Spleen (tissue), 11 donors: ENCODE measurements around the gene NCOR2. TPM values are rescaled to one million over a fixed set of nuclear protein-coding genes. Genes with fewer than 3 reads are reported as not detected.

Source experiments
- DNase-seq: peaks from one replicate; pipeline ENCODE4 v3.0.0-alpha.2; 2020
- H3K27ac ChIP-seq, 8 donors: fragments of 200-600 bp; sonication (generic) in 7 of 8; 1 replicate in 4 of 8; 2 replicates in 4 of 8; pipeline versions ENCODE4 v1.5.0 to v1.8.0; 2016 to 2021; ENCODE audit warnings: inconsistent platforms in 4 of 8, mild to moderate bottlenecking in 4 of 8, moderate library complexity in 1 of 8
- H3K27me3 ChIP-seq, 7 donors: fragments of 200-600 bp; sonication (generic) in 6 of 7; replicated peaks in 1 of 7; 1 replicate in 4 of 7; 2 replicates in 3 of 7; pipeline versions ENCODE4 v1.5.0 to v1.8.0; 2016 to 2021; ENCODE audit warnings: inconsistent platforms in 3 of 7, mild to moderate bottlenecking in 1 of 7
- H3K36me3 ChIP-seq, 6 donors: fragments of 200-600 bp; sonication (generic) in 5 of 6; 1 replicate in 4 of 6; 2 replicates in 2 of 6; pipeline versions ENCODE4 v1.5.0 to v1.8.0; 2016 to 2021; ENCODE audit warnings: inconsistent platforms in 2 of 6
- H3K4me1 ChIP-seq, 6 donors: fragments of 200-600 bp; sonication (generic) in 5 of 6; 1 replicate in 3 of 6; 2 replicates in 3 of 6; pipeline versions ENCODE4 v1.5.0 to v1.8.0; 2016 to 2021; ENCODE audit warnings: inconsistent platforms in 3 of 6
- H3K4me3 ChIP-seq, 8 donors: fragments of 200-600 bp; sonication (generic) in 7 of 8; 1 replicate in 4 of 8; 2 replicates in 4 of 8; pipeline versions ENCODE4 v1.5.0 to v1.8.0; 2016 to 2021; ENCODE audit warnings: inconsistent platforms in 4 of 8, mild to moderate bottlenecking in 4 of 8, moderate library complexity in 2 of 8
- H3K9me3 ChIP-seq, 8 donors: fragments of 200-600 bp; sonication (generic) in 7 of 8; 1 replicate in 4 of 8; 2 replicates in 4 of 8; pipeline versions ENCODE4 v1.5.0 to v1.8.0; 2016 to 2021; ENCODE audit warnings: inconsistent platforms in 4 of 8
- CTCF ChIP-seq, 11 experiments: fragments of 200-600 bp in 7 of 11; fragments of 450-650 bp in 4 of 11; sonication (generic) in 4 of 11; IDR thresholded peaks in 8 of 11; conservative IDR thresholded peaks in 3 of 11; 1 replicate in 7 of 11; 2 replicates in 4 of 11; pipeline versions ENCODE4 v1.4.0 to v1.8.0; 2016 to 2021; ENCODE audit warnings: antibody characterized with exemption in 11 of 11, inconsistent platforms in 4 of 11, mild to moderate bottlenecking in 1 of 11
- POLR2A ChIP-seq, 3 donors: fragments of 450-650 bp; IDR thresholded peaks; one replicate each; pipeline ENCODE4 v1.5.1; 2017; ENCODE audit warnings: antibody characterized with exemption in 3 of 3, mild to moderate bottlenecking in 1 of 3
- POLR2AphosphoS5 ChIP-seq, 3 donors: sonication (generic); formaldehyde crosslinking; IDR thresholded peaks; one replicate each; pipeline ENCODE4 v1.5.1; 2017; ENCODE audit warnings: antibody characterized with exemption in 3 of 3
- WGBS, 5 donors: extraction: QIAGEN DNeasy Blood & Tissue Kit in 3 of 5; methylation state at CpG; one replicate each; pipeline versions ENCODE4 v1.1.5 to v1.1.7; 2013 to 2018; 5-methylcytosine and 5-hydroxymethylcytosine counted together
- intact Hi-C: fragments of 100-400 bp; cut with DNase I; formaldehyde crosslinking; loops from one replicate; pipeline ENCODE4 v1.15.0; 2023; ENCODE audit warnings: low total_unique reads
- polyA plus RNA-seq, 3 donors: library from polyadenylated mRNA; stranded (reverse); fragments of 200-250 nt; gene quantifications; one replicate each; pipeline ENCODE4 v1.2.1, GENCODE V29; 2013
- total RNA-seq, 7 donors: library from RNA; depleted of rRNA in 3 of 7; stranded (reverse); fragments of >200 nt in 3 of 7; fragmentation: NEBNext Ultra II Directional in 4 of 7; extraction: Animal tissue kit (Norgen Biotek cat#: 25700) in 4 of 7; gene quantifications; one replicate each; pipeline versions ENCODE4 v1.1.0 to v1.2.1, GENCODE V29; 2016 to 2021
- donor health status: healthy with polysubstance abuse.
- donor health status: DM: no; HTN: no; CAD: no; lungs with moderate emphysema.
- donor health status: DM: no; HTN: no; CAD: no.
- donor health status: Bipolar disorder and iron deficiency.
- donor health status: healthy.
- donor health status: DM: no; HTN: no; CAD: no.
- donor health status: DM: yes; HTN: yes; CAD: no.

Gene NCOR2
- total and polyA plus RNA-seq, 10 donors, result 13.2 to 236 (median 157) TPM

GRCh38 chr12:124576061-124576650, 8.7 kb upstream of the NCOR2 start:
- no peak for DNase-seq
- intact Hi-C loops, result no loop called here
- no peak overlapping the region for H3K27ac ChIP-seq
- TF ChIP-seq POLR2AphosphoS5 (IDR thresholded peaks at IDR 0.05) (no peak), POLR2A (IDR thresholded peaks at IDR 0.05) (no peak), CTCF (IDR thresholded peaks at IDR 0.05 in 8 of 11, conservative IDR thresholded peaks at IDR 0.05 in 3 of 11) (no peak)
- H3K27me3 ChIP-seq, result no peaks in the 10 kb centered on the region
- no peaks in the 10 kb centered on the region for H3K36me3 ChIP-seq
- no peaks in the 10 kb centered on the region for H3K4me1 ChIP-seq
- H3K9me3 ChIP-seq, result peaks cover 0 to 20% (median 5%) of the 10 kb centered on the region in 8 donors
- H3K4me3 ChIP-seq, result no peak overlapping the region
- WGBS, 5 donors, result 93 to 98% (median 97%) methylated on average over 8 of the region's 8 CpGs

GRCh38 chr12:124573839-124574786, 6.7 kb upstream of the NCOR2 start:
- no peak overlapping the region for H3K4me3 ChIP-seq
- TF ChIP-seq CTCF (IDR thresholded peaks at IDR 0.05 in 8 of 11, conservative IDR thresholded peaks at IDR 0.05 in 3 of 11), result no peak
- no peak for TF ChIP-seq POLR2AphosphoS5 (IDR thresholded peaks at IDR 0.05)
- no peak for TF ChIP-seq POLR2A (IDR thresholded peaks at IDR 0.05)
- 76 to 84% (median 78%) methylated on average over 14 to 18 of the region's 18 CpGs for WGBS, 5 donors
- no peaks in the 10 kb centered on the region for H3K27me3 ChIP-seq
- H3K9me3 ChIP-seq, result peaks cover 0 to 9% (median 5%) of the 10 kb centered on the region in 8 donors
- H3K36me3 ChIP-seq, result no peaks in the 10 kb centered on the region
- peaks cover under 1 to 8% (median 3%) of the 10 kb centered on the region in 6 donors for H3K4me1 ChIP-seq
- no peak overlapping the region for H3K27ac ChIP-seq
- DNase-seq, result no peak
- intact Hi-C loops, result no loop called here

GRCh38 chr12:124571556-124571955, 4.1 kb upstream of the NCOR2 start:
- Histone ChIP-seq H3K36me3 (no peaks in the 10 kb centered on the region), H3K27me3 (no peaks in the 10 kb centered on the region), H3K4me1 (peaks cover 10 to 24% (median 18%) of the 10 kb centered on the region in 6 donors), H3K27ac (no peak overlapping the region), H3K9me3 (peaks cover 0 to 3% (median under 1%) of the 10 kb centered on the region in 8 donors), H3K4me3 (no peak overlapping the region)
- no peak for DNase-seq
- 97 to 100% (median 98%) methylated on average over 2 of the region's 2 CpGs for WGBS, 5 donors
- intact Hi-C loops, result no loop called here
- TF ChIP-seq POLR2AphosphoS5 (IDR thresholded peaks at IDR 0.05) (no peak), CTCF (IDR thresholded peaks at IDR 0.05 in 8 of 11, conservative IDR thresholded peaks at IDR 0.05 in 3 of 11) (no peak), POLR2A (IDR thresholded peaks at IDR 0.05) (no peak)

- H3K27ac ChIP-seq, result no peak overlapping the region
- no peak for TF ChIP-seq POLR2A (IDR thresholded peaks at IDR 0.05)
- DNase-seq, result no peak
- no peak overlapping the region for H3K4me3 ChIP-seq
- H3K27me3 ChIP-seq, result no peaks in the 10 kb centered on the region
- H3K4me1 ChIP-seq, result peaks cover 10 to 29% (median 22%) of the 10 kb centered on the region in 6 donors
- WGBS, 5 donors, result 79 to 100% (median 94%) methylated on average over 1 of the region's 1 CpG
- intact Hi-C loops, result no loop called here
- no peaks in the 10 kb centered on the region for H3K9me3 ChIP-seq
- H3K36me3 ChIP-seq, result no peaks in the 10 kb centered on the region
Observed at GRCh38 chr12:124570810-124571209, 3.4 kb upstream of the NCOR2 start.
